ENCODE data around the gene OLIG2. TPM values are rescaled to one million over a fixed set of nuclear protein-coding genes. Genes with fewer than 3 reads are reported as not detected.

OLIG2 gene
- total RNA-seq, 1 experiment from 2014 or later: not detected

GRCh38 chr21:33033961-33034413 is 8.3 kb downstream of the OLIG2 start:
- ATAC-seq (no peak), DNase-seq (ENCODE audit: low read depth, low spot score) (no peak)
- no peaks in the 10 kb centered on the region for H3K9me2 ChIP-seq (ENCODE audit: insufficient read depth)
- H3K9me3 ChIP-seq (ENCODE audit: control insufficient read depth in 1 of 2, insufficient read depth in 1 of 2, low read depth in 1 of 2, low read length in 2 of 2): no peaks in the 10 kb centered on the region
- peaks cover 7% of the 10 kb centered on the region; the same call in 1 of the 2 replicates for H3K27me3 ChIP-seq (ENCODE audit: insufficient read depth, low read length)
- ChIA-PET POLR2A (no interaction called here), RAD21 (ENCODE audit: low non-redundant PET in 1 of 2, low total read pairs in 2 of 2, uncharacterized antibody in 2 of 2, unreplicated experiment in 2 of 2) (no interaction called here), CTCF (no interaction called here)
- H4K20me1 ChIP-seq (ENCODE audit: insufficient read depth): no peaks in the 10 kb centered on the region
- no peak overlapping the region for H3K9ac ChIP-seq (ENCODE audit: low read length)
- no peak overlapping the region for H3K4me3 ChIP-seq (replicated peaks in 1 of 2; ENCODE audit: low read depth in 1 of 2, low read length in 2 of 2)
- peaks cover 0 to 6% of the 10 kb centered on the region in 2 experiments; a peak in 1 of 4 replicates for H3K4me1 ChIP-seq (ENCODE audit: control insufficient read depth in 1 of 2, insufficient read depth in 2 of 2, low read length in 2 of 2)
- no peaks in the 10 kb centered on the region for H3K36me3 ChIP-seq (ENCODE audit: control insufficient read depth in 1 of 2, insufficient read depth in 2 of 2, low read length in 2 of 2)
- no TSS peak for BruUV-seq (replicated peaks)
- no peak overlapping the region for H3K27ac ChIP-seq (ENCODE audit: low read depth, low read length)
- H3K4me2 ChIP-seq (ENCODE audit: low read length): no peak overlapping the region
- TF ChIP-seq TCF7L2 (IDR thresholded peaks at IDR 0.05; ENCODE audit: borderline replicate concordance, extremely low read depth, insufficient read depth, insufficient read length) (no peak), ELF1 (IDR thresholded peaks at IDR 0.05; ENCODE audit: borderline replicate concordance, low read depth) (no peak), MAX (IDR thresholded peaks at IDR 0.05) (no peak), FOSL1 (IDR thresholded peaks at IDR 0.05; ENCODE audit: low read depth) (no peak), CTCF (IDR thresholded peaks at IDR 0.05 in 2 of 3, conservative IDR thresholded peaks at IDR 0.05 in 1 of 3; ENCODE audit: borderline replicate concordance in 1 of 3, insufficient read depth in 1 of 3, low read depth in 2 of 3, low read length in 2 of 3) (no peak), YY1 (IDR thresholded peaks at IDR 0.05; ENCODE audit: extremely low read depth, insufficient replicate concordance, low read depth, low read length) (no peak), EZH2 (IDR thresholded peaks at IDR 0.05) (no peak), SIN3A (IDR thresholded peaks at IDR 0.05; ENCODE audit: low read depth) (no peak), CBX3 (IDR thresholded peaks at IDR 0.05; ENCODE audit: low read depth) (no peak), SP1 (IDR thresholded peaks at IDR 0.05; ENCODE audit: low read depth) (no peak), REST (IDR thresholded peaks at IDR 0.05; ENCODE audit: low read depth) (no peak), ATF3 (IDR thresholded peaks at IDR 0.05) (no peak), POLR2AphosphoS5 (IDR thresholded peaks at IDR 0.05; ENCODE audit: low read depth, low read length) (no peak), ZBTB33 (IDR thresholded peaks at IDR 0.05; ENCODE audit: extremely low read depth, insufficient replicate concordance, low read length) (no peak), EGR1 (IDR thresholded peaks at IDR 0.05; ENCODE audit: low read depth) (no peak)
- intact Hi-C loops (cut with micrococcal nuclease): no loop called here
- no peaks in the 10 kb centered on the region for H3K79me2 ChIP-seq (ENCODE audit: insufficient read depth, low read length)
- no peak overlapping the region for H2AFZ ChIP-seq (ENCODE audit: low read depth, low read length, poor library complexity, severe bottlenecking)
